HCT116 (cell line): Measurements from ENCODE around the gene CBX4. TPM values are rescaled to one million over a fixed set of nuclear protein-coding genes. Genes with fewer than 3 reads are reported as not detected.
A peak's percentile ranks its signal among the peaks of the same experiment; 100 is the strongest.

Experiments used
- ATAC-seq: fragments of 200-7000 bp; cut with Tn5 transposase; 2 replicates; pipeline ENCODE4 v1.9.1; 2020; ENCODE audit warnings: mild to moderate bottlenecking, moderate library complexity
- BruUV-seq: library from RNA; stranded (reverse); fragments of 400-500 nt; replicated peaks from 2 replicates; lab custom pipeline; 2021; lab: Mats Ljungman, UMichigan
- CTCF ChIA-PET: fragments of 300-600 bp; sonication (Branson Sonifier 250); formaldehyde crosslinking; loops from one replicate; lab custom pipeline; 2021; ENCODE audit warnings: antibody characterized with exemption; lab: Charles Lee
- POLR2A ChIA-PET: fragments of 300-600, 350-600 bp; sonication (Branson Sonifier 250); formaldehyde crosslinking; loops from one replicate; lab custom pipeline; 2021; ENCODE audit warnings: antibody characterized with exemption; lab: Charles Lee
- RAD21 ChIA-PET, 2 experiments: fragments of 300-600 bp; sonication (Branson Sonifier 250); formaldehyde crosslinking; loops; one replicate each; lab custom pipeline; 2023; ENCODE audit warnings: low total read pairs in 2 of 2; ENCODE audit not compliant: uncharacterized antibody in 2 of 2, unreplicated experiment in 2 of 2, low non-redundant PET in 1 of 2; lab: Charles Lee
- DNase-seq: peaks from one replicate; pipeline ENCODE4 v3.0.0-alpha.2; 2010; ENCODE audit warnings: low read depth, low spot score
- H2AFZ ChIP-seq: fragments of 200-600 bp; shearing (Covaris generic), sonication (generic); 2 replicates; pipeline ENCODE4 v1.6.1; 2017; ENCODE audit warnings: low read depth, mixed run types, mixed read lengths, antibody characterized with exemption, low read length; ENCODE audit not compliant: poor library complexity, severe bottlenecking
- H3K27ac ChIP-seq: 2 replicates; pipeline ENCODE4 v1.5.1; 2012; ENCODE audit warnings: low read depth, low read length
- H3K27me3 ChIP-seq: fragments of 200-600 bp; sonication (generic); 2 replicates; pipeline ENCODE4 v1.6.1; 2016; ENCODE audit warnings: mixed run types, low read length, mixed read lengths; ENCODE audit not compliant: insufficient read depth
- H3K36me3 ChIP-seq, 2 experiments: fragments of 200-500 bp in 1 of 2; fragments of 200-600 bp in 1 of 2; sonication (Bioruptor generic) in 1 of 2; sonication (generic) in 1 of 2; 2 replicates each; pipeline versions ENCODE4 v1.5.1 to v1.6.1; 2014 to 2016; ENCODE audit warnings: low read length in 2 of 2, inconsistent platforms in 1 of 2, mixed read lengths in 1 of 2, mixed run types in 1 of 2; ENCODE audit not compliant: insufficient read depth in 2 of 2, control insufficient read depth in 1 of 2
- H3K4me1 ChIP-seq, 2 experiments: fragments of 200-600 bp in 1 of 2; sonication (generic) in 1 of 2; 2 replicates each; pipeline versions ENCODE4 v1.5.1 to v1.6.1; 2012 to 2017; ENCODE audit warnings: low read length in 2 of 2, inconsistent platforms in 1 of 2, mild to moderate bottlenecking in 1 of 2, mixed read lengths in 1 of 2, mixed run types in 1 of 2, moderate library complexity in 1 of 2; ENCODE audit not compliant: insufficient read depth in 2 of 2, control insufficient read depth in 1 of 2
- H3K4me2 ChIP-seq: fragments of 200-600 bp; sonication (generic); 2 replicates; pipeline ENCODE4 v1.6.1; 2017; ENCODE audit warnings: mixed run types, low read length, mixed read lengths
- H3K4me3 ChIP-seq, 2 experiments: fragments of 200-600 bp in 1 of 2; sonication (generic) in 1 of 2; replicated peaks in 1 of 2; 2 replicates each; pipeline ENCODE4 v1.5.1; 2011 to 2016; ENCODE audit warnings: low read length in 2 of 2, control low read depth in 1 of 2, low read depth in 1 of 2, mild to moderate bottlenecking in 1 of 2, mixed read lengths in 1 of 2, mixed run types in 1 of 2
- H3K79me2 ChIP-seq: fragments of 200-600 bp; sonication (generic); 2 replicates; pipeline ENCODE4 v1.6.1; 2017; ENCODE audit warnings: mild to moderate bottlenecking, mixed run types, low read length, moderate library complexity, mixed read lengths; ENCODE audit not compliant: insufficient read depth
- H3K9ac ChIP-seq: fragments of 200-600 bp; sonication (generic); 2 replicates; pipeline ENCODE4 v1.6.1; 2016; ENCODE audit warnings: low read length, mixed read lengths
- H3K9me2 ChIP-seq: fragments of 200-600 bp; sonication (generic), shearing (Covaris generic); 2 replicates; pipeline ENCODE4 v1.6.1; 2017; ENCODE audit warnings: mixed run types, mild to moderate bottlenecking, moderate library complexity; ENCODE audit not compliant: insufficient read depth
- H3K9me3 ChIP-seq, 2 experiments: fragments of 200-500 bp in 1 of 2; fragments of 200-600 bp in 1 of 2; sonication (Bioruptor generic) in 1 of 2; sonication (generic) in 1 of 2; 2 replicates each; pipeline ENCODE4 v1.6.1; 2014 to 2017; ENCODE audit warnings: low read length in 2 of 2, mixed read lengths in 2 of 2, inconsistent platforms in 1 of 2, low read depth in 1 of 2, mild to moderate bottlenecking in 1 of 2, mixed run types in 1 of 2, moderate library complexity in 1 of 2; ENCODE audit not compliant: control insufficient read depth in 1 of 2, insufficient read depth in 1 of 2
- H4K20me1 ChIP-seq: fragments of 200-600 bp; sonication (generic), shearing (Covaris generic); 2 replicates; pipeline ENCODE4 v1.6.1; 2017; ENCODE audit warnings: mixed run types, mild to moderate bottlenecking, moderate library complexity; ENCODE audit not compliant: insufficient read depth
- ATF3 ChIP-seq: IDR thresholded peaks from 2 replicates; pipeline ENCODE4 v1.6.1; 2012
- CBX3 ChIP-seq: IDR thresholded peaks from 2 replicates; pipeline ENCODE4 v1.6.1; 2012; ENCODE audit warnings: low read depth
- CEBPB ChIP-seq: IDR thresholded peaks from 2 replicates; pipeline ENCODE4 v1.6.1; 2012; ENCODE audit warnings: low read depth
- CTCF ChIP-seq, 3 experiments: fragments of 200-600 bp in 1 of 3; sonication (generic) in 1 of 3; IDR thresholded peaks in 2 of 3; conservative IDR thresholded peaks in 1 of 3; 2 replicates each; pipeline ENCODE4 v1.5.1; 2012 to 2017; ENCODE audit warnings: low read depth in 2 of 3, low read length in 2 of 3, antibody characterized with exemption in 1 of 3, borderline replicate concordance in 1 of 3, control low read depth in 1 of 3, mild to moderate bottlenecking in 1 of 3, mixed read lengths in 1 of 3, mixed run types in 1 of 3, moderate library complexity in 1 of 3; ENCODE audit not compliant: insufficient read depth in 1 of 3
- EGR1 ChIP-seq: IDR thresholded peaks from 2 replicates; pipeline ENCODE4 v1.6.1; 2012; ENCODE audit warnings: low read depth
- ELF1 ChIP-seq: IDR thresholded peaks from 2 replicates; pipeline ENCODE4 v1.6.1; 2012; ENCODE audit warnings: low read depth, borderline replicate concordance
- EZH2 ChIP-seq: fragments of 200-600 bp; sonication (generic); IDR thresholded peaks from 2 replicates; pipeline ENCODE4 v1.6.1; 2017; ENCODE audit warnings: antibody characterized with exemption, mixed run types
- JUND ChIP-seq: IDR thresholded peaks from 2 replicates; pipeline ENCODE4 v1.6.1; 2012
- MAX ChIP-seq: IDR thresholded peaks from 2 replicates; pipeline ENCODE4 v1.6.1; 2012
- POLR2A ChIP-seq: IDR thresholded peaks from 2 replicates; pipeline ENCODE4 v1.7.0; 2011; ENCODE audit warnings: borderline replicate concordance; ENCODE audit not compliant: insufficient read depth, insufficient read length; ENCODE audit errors: extremely low read depth
- REST ChIP-seq: IDR thresholded peaks from 2 replicates; pipeline ENCODE4 v1.6.1; 2012; ENCODE audit warnings: low read depth
- SP1 ChIP-seq: IDR thresholded peaks from 2 replicates; pipeline ENCODE4 v1.6.1; 2012; ENCODE audit warnings: low read depth
- ZBTB33 ChIP-seq: IDR thresholded peaks from 2 replicates; pipeline ENCODE4 v1.6.1; 2011; ENCODE audit warnings: mild to moderate bottlenecking, low read length, moderate library complexity; ENCODE audit not compliant: insufficient replicate concordance; ENCODE audit errors: extremely low read depth
- intact Hi-C: fragments of 100-400 bp; cut with micrococcal nuclease; formaldehyde crosslinking; loops from 2 replicates; pipeline ENCODE4 v1.10.0; 2022
- total RNA-seq: library from RNA; stranded (reverse); gene quantifications from one replicate; pipeline ENCODE4 v1.2.1, GENCODE V29; 2021; ENCODE audit not compliant: unreplicated experiment

The CBX4 gene
- total RNA-seq, 1 experiment from 2014 or later, result 60.9 TPM

GRCh38 chr17:79796763-79797491, 42.3 kb downstream of the CBX4 start, which contains the start of gene CBX8 (continued):
- TF ChIP-seq EGR1 (peak; percentile 93), EZH2 (no peak), SP1 (peak; percentile 98), ATF3 (no peak), ELF1 (no peak), CEBPB (no peak), POLR2A (peak; percentile 72), JUND (no peak), REST (no peak), MAX (peak; percentile 72; the same call in 1 of the 2 replicates)

GRCh38 chr17:79796444-79796762, 42.8 kb downstream of the CBX4 start:
- Histone ChIP-seq H4K20me1 (no peaks in the 10 kb centered on the region), H3K4me2 (peak overlapping the region; percentile 93), H2AFZ (no peak overlapping the region), H3K9me3 (no peaks in the 10 kb centered on the region), H3K4me1 (peaks cover 36 to 56% of the 10 kb centered on the region in 2 experiments), H3K4me3 (peak overlapping the region; percentile 80 to 92), H3K79me2 (peaks cover 18% of the 10 kb centered on the region; the same call in 1 of the 2 replicates), H3K27me3 (no peaks in the 10 kb centered on the region), H3K27ac (peak overlapping the region; percentile 90), H3K36me3 (peaks cover 10 to 18% of the 10 kb centered on the region in 2 experiments; a peak in 2 of 4 replicates), H3K9me2 (no peaks in the 10 kb centered on the region), H3K9ac (peak overlapping the region; percentile 91)
- ChIA-PET POLR2A (interaction anchor here (0.6 to 2.6 kb wide), 14 partner anchors 9 to 355 kb away, joined by 3 to 22 read pairs (median 5); partner anchors contain the start of gene CBX4), CTCF (interaction anchor here (0.6 to 2.0 kb wide), 14 partner anchors 7 to 356 kb away, joined by 3 to 13 read pairs (median 6); partner anchors contain the start of genes CBX4 and GAA), RAD21 (interaction anchor here (1.0 to 1.4 kb wide), 4 partner anchors 12 to 43 kb away, joined by 3 to 10 read pairs (median 4); partner anchors contain the start of gene CBX4 (in 1 of the 2))
- no peak for TF ChIP-seq CBX3
- TF ChIP-seq MAX, result no peak
- TF ChIP-seq CTCF (IDR thresholded peaks at IDR 0.05 in 2 of 3, conservative IDR thresholded peaks at IDR 0.05 in 1 of 3; ENCODE audit: borderline replicate concordance in 1 of 3, insufficient read depth in 1 of 3, low read depth in 2 of 3, low read length in 2 of 3), result no peak
- TF ChIP-seq ZBTB33, result no peak
- TF ChIP-seq POLR2A, result no peak
- ATAC-seq (no peak), DNase-seq (no peak)
- intact Hi-C loops, result no loop called here
- no TSS peak for BruUV-seq
